B cell (primary cell): ENCODE measurements around the gene TTC23L. TPM values are rescaled to one million over a fixed set of nuclear protein-coding genes. Genes with fewer than 3 reads are reported as not detected.

ENCODE experiments used
- ATAC-seq: fragments of 200-7000 bp; cut with Tn5 transposase; one replicate; pipeline ENCODE4 v1.10.0; 2021; ENCODE audit warnings: low read depth, mild to moderate bottlenecking, moderate number of reproducible peaks, moderate library complexity
- CTCF ChIA-PET: fragments of 350-600 bp; sonication (Branson Sonifier 250); formaldehyde crosslinking; loops from one replicate; lab custom pipeline; 2021; ENCODE audit warnings: antibody characterized with exemption, inconsistent platforms; lab: Charles Lee
- POLR2A ChIA-PET: fragments of 350-600 bp; sonication (Branson Sonifier 250); formaldehyde crosslinking; loops from one replicate; lab custom pipeline; 2021; ENCODE audit warnings: antibody characterized with exemption; lab: Charles Lee
- DNase-seq: peaks from one replicate; pipeline ENCODE4 v3.0.0; 2013
- H2AFZ ChIP-seq: 2 replicates; pipeline ENCODE4 v1.6.1; 2012; ENCODE audit warnings: mild to moderate bottlenecking, low read depth, low read length; ENCODE audit not compliant: insufficient read depth, poor library complexity, severe bottlenecking
- H3K27ac ChIP-seq, 2 donors: 1 replicate in 1 of 2; 2 replicates in 1 of 2; pipeline ENCODE4 v1.5.1; 2012 to 2013; ENCODE audit warnings: low read length in 2 of 2, mild to moderate bottlenecking in 2 of 2, moderate library complexity in 1 of 2
- H3K27me3 ChIP-seq, 4 experiments: fragments of 200-600 bp in 1 of 4; sonication (generic) in 1 of 4; replicated peaks in 1 of 4; 1 replicate in 2 of 4; 2 replicates in 2 of 4; pipeline versions ENCODE4 v1.6.1 to v1.7.0; 2013 to 2016; ENCODE audit warnings: low read length in 3 of 4, mild to moderate bottlenecking in 2 of 4, mixed read lengths in 1 of 4, moderate library complexity in 1 of 4; ENCODE audit not compliant: insufficient read depth in 4 of 4, control insufficient read depth in 3 of 4; ENCODE audit errors: control extremely low read depth in 1 of 4
- H3K36me3 ChIP-seq, 2 experiments: replicated peaks in 1 of 2; 1 replicate in 1 of 2; 2 replicates in 1 of 2; pipeline versions ENCODE4 v1.6.1 to v1.7.1; 2013; ENCODE audit warnings: low read length in 1 of 2; ENCODE audit not compliant: insufficient read depth in 2 of 2, control insufficient read depth in 1 of 2; ENCODE audit errors: control extremely low read depth in 1 of 2, extremely low read depth in 1 of 2
- H3K4me1 ChIP-seq, 2 donors: fragments of 200-600 bp in 1 of 2; sonication (generic) in 1 of 2; 1 replicate in 1 of 2; 2 replicates in 1 of 2; pipeline versions ENCODE4 v1.5.1 to v1.6.1; 2013 to 2017; ENCODE audit warnings: low read length in 2 of 2; ENCODE audit not compliant: control insufficient read depth in 2 of 2, insufficient read depth in 2 of 2
- H3K4me2 ChIP-seq: replicated peaks from 2 replicates; pipeline ENCODE3; 2012; ENCODE audit warnings: mild to moderate bottlenecking, low read depth, low read length; ENCODE audit not compliant: poor library complexity, severe bottlenecking
- H3K4me3 ChIP-seq, 5 experiments: fragments of 200-600 bp in 1 of 5; sonication (generic) in 1 of 5; 1 replicate in 3 of 5; 2 replicates in 2 of 5; pipeline versions ENCODE4 v1.5.1 to v1.7.0; 2011 to 2016; ENCODE audit warnings: low read length in 4 of 5, mild to moderate bottlenecking in 4 of 5, low read depth in 2 of 5, control low read depth in 1 of 5, moderate library complexity in 1 of 5; ENCODE audit not compliant: insufficient read depth in 1 of 5; ENCODE audit errors: control extremely low read depth in 1 of 5, extremely low read depth in 1 of 5
- H3K79me2 ChIP-seq: fragments of 200-600 bp; sonication (generic); one replicate; pipeline ENCODE4 v1.6.0; 2016; ENCODE audit warnings: low read length; ENCODE audit not compliant: control insufficient read depth, insufficient read depth
- H3K9ac ChIP-seq: fragments of 200-600 bp; sonication (generic); 2 replicates; pipeline ENCODE4 v1.6.1; 2017; ENCODE audit warnings: mild to moderate bottlenecking, low read length, moderate library complexity
- H3K9me3 ChIP-seq, 3 donors: one replicate each; pipeline versions ENCODE4 v1.6.1 to v1.7.1; 2013; ENCODE audit warnings: low read length in 2 of 3; ENCODE audit not compliant: control insufficient read depth in 2 of 3, insufficient read depth in 1 of 3; ENCODE audit errors: control extremely low read depth in 1 of 3
- H4K20me1 ChIP-seq: 2 replicates; pipeline ENCODE4 v1.6.0; 2012; ENCODE audit warnings: mild to moderate bottlenecking, low read length; ENCODE audit not compliant: insufficient read depth, control insufficient read depth, poor library complexity, severe bottlenecking
- H3K27ac Mint-ChIP-seq: one replicate; pipeline ENCODE4 v1.8.0; 2021; ENCODE audit warnings: mixed read lengths
- H3K27me3 Mint-ChIP-seq: one replicate; pipeline ENCODE4 v1.8.0; 2021; ENCODE audit warnings: mixed read lengths
- H3K4me1 Mint-ChIP-seq: one replicate; pipeline ENCODE4 v1.8.0; 2021; ENCODE audit warnings: mixed read lengths
- H3K4me3 Mint-ChIP-seq: one replicate; pipeline ENCODE4 v1.8.0; 2021; ENCODE audit warnings: mixed read lengths
- H3K9me3 Mint-ChIP-seq: one replicate; pipeline ENCODE4 v1.8.0; 2022; ENCODE audit warnings: mixed read lengths; ENCODE audit not compliant: insufficient read depth
- CTCF ChIP-seq: fragments of 200-600 bp; IDR thresholded peaks from one replicate; pipeline ENCODE4 v1.8.0; 2022; ENCODE audit warnings: antibody characterized with exemption, mild to moderate bottlenecking
- EZH2 ChIP-seq: IDR thresholded peaks from 2 replicates; pipeline ENCODE4 v1.6.1; 2012; ENCODE audit warnings: borderline replicate concordance, low read depth, mild to moderate bottlenecking, moderate library complexity, low read length; ENCODE audit not compliant: insufficient read depth, poor library complexity, severe bottlenecking
- WGBS: methylation state at CpG from one replicate; pipeline ENCODE4 v1.1.5; 2013; ENCODE audit warnings: missing lambda C conversion rate; ENCODE audit not compliant: insufficient coverage; 5-methylcytosine and 5-hydroxymethylcytosine counted together
- intact Hi-C: fragments of 100-400 bp; cut with micrococcal nuclease; formaldehyde crosslinking; loops from one replicate; pipeline ENCODE4 v1.10.0; 2022
- polyA plus RNA-seq: library from polyadenylated mRNA; depleted of rRNA; stranded (reverse); fragments of >200 nt; gene quantifications from 2 replicates; pipeline ENCODE4 v1.2.3, GENCODE V29; 2012
- total RNA-seq, 2 donors: library from RNA; stranded (reverse); fragments of 120-200 nt in 1 of 2; gene quantifications; 1 replicate in 1 of 2; 2 replicates in 1 of 2; pipeline versions ENCODE4 v1.2.3 to v1.2.4, GENCODE V29; 2013 to 2022

TTC23L gene
- total and polyA plus RNA-seq, 2 donors (not counting 1 experiment from before 2014, with no cell fraction given): 0.03 to 0.15 TPM

DNA sequence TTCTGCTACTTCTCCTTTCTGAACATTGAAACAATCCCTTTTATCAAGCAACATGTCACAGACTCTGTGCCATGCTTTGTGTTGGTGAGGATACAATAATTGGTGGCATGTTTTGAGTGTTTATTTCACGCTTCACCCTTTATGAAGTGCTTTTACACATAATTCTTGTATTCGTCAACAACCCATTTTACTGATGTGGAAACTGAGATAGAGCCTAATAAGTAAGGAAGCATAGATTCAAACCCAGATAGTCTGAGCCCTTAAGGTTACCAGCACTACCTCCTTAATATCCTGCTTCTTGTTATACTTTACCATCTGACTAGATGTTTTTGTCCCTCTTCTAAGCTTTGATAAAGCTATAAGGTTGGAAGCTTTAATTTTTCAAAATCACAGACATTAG is 49.3 kb upstream of the TTC23L start:
- Mint-ChIP-seq H3K4me3 (no peak overlapping the region), H3K9me3 (no peaks in the 10 kb centered on the region), H3K27ac (no peak overlapping the region), H3K27me3 (peaks cover 4% of the 10 kb centered on the region), H3K4me1 (no peaks in the 10 kb centered on the region)
- Histone ChIP-seq H4K20me1 (no peaks in the 10 kb centered on the region), H3K4me3 (no peak overlapping the region), H3K36me3 (no peaks in the 10 kb centered on the region), H3K4me2 (no peak overlapping the region), H3K27me3 (no peaks in the 10 kb centered on the region), H3K79me2 (no peaks in the 10 kb centered on the region), H2AFZ (no peak overlapping the region), H3K9ac (no peak overlapping the region), H3K27ac (no peak overlapping the region), H3K9me3 (peaks cover 0 to 3% (median 0%) of the 10 kb centered on the region in 3 donors), H3K4me1 (no peaks in the 10 kb centered on the region)
- POLR2A ChIA-PET: no interaction called here
- no peak for TF ChIP-seq CTCF
- no peak for TF ChIP-seq EZH2
- intact Hi-C loops: no loop called here
- no peak for ATAC-seq
- DNase-seq: no peak
- CTCF ChIA-PET: no interaction called here
- WGBS: no CpG with 5 or more reads among the region's 2 CpGs

- no peak overlapping the region for H3K4me3 ChIP-seq
- DNase-seq (no peak), ATAC-seq (no peak)
- Mint-ChIP-seq H3K27ac (no peak overlapping the region), H3K9me3 (no peaks in the 10 kb centered on the region), H3K4me1 (no peaks in the 10 kb centered on the region), H3K4me3 (no peak overlapping the region), H3K27me3 (peaks cover 4% of the 10 kb centered on the region)
- H3K9me3 ChIP-seq: peaks cover 0 to 3% (median 0%) of the 10 kb centered on the region in 3 donors
- no peak overlapping the region for H3K27ac ChIP-seq
- intact Hi-C loops: no loop called here
- no peaks in the 10 kb centered on the region for H3K27me3 ChIP-seq
- H3K4me2 ChIP-seq: no peak overlapping the region
- TF ChIP-seq CTCF (no peak), EZH2 (no peak)
- ChIA-PET POLR2A (no interaction called here), CTCF (no interaction called here)
- no peaks in the 10 kb centered on the region for H4K20me1 ChIP-seq
- H2AFZ ChIP-seq: no peak overlapping the region
- H3K36me3 ChIP-seq: no peaks in the 10 kb centered on the region
- H3K79me2 ChIP-seq: no peaks in the 10 kb centered on the region
- H3K9ac ChIP-seq: no peak overlapping the region
- H3K4me1 ChIP-seq: no peaks in the 10 kb centered on the region
- WGBS: no CpG with 5 or more reads among the region's 1 CpG
Observed at GRCh38 chr5:34790069-34790468, 48.9 kb upstream of the TTC23L start.
